NCI-H748 (cell line): ENCODE measurements around the gene RTRAF.

Experiments
- DNase-seq: peaks from one replicate; lab custom pipeline; 2025; ENCODE audit not compliant: unreplicated experiment; lab: John Stamatoyannopoulos, UW

RTRAF gene

GRCh38 chr14:51993285-51993920 is 4.1 kb downstream of the RTRAF start:
- no peak for DNase-seq

DNA sequence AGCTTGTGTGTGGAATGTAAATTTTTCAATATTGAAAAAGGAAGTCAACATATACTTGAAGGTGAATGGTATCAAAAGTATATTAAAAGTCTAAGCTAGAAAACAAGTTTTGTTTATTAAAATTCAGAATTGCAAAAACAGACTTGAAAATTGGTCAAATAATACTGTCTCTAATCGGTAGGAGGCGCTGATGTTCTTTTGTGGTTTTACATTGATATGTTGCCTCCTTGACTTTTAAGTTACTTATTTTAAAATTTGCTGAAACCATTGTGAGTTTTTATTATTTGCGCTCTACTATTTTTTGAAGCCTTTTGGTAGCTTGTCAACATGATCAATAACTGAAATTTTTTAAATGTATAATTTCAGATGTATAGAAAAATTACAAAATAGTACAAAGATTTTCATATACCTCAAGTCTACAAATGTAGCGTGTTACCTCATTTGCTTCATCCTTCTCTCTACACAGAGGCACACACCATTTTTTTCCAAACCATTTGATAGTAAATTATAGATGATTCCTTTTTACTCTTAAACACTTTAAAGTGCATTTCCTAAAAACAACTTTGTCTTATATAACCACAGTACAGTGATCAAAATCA is 6.9 kb downstream of the RTRAF start:
- DNase-seq = peak; percentile 17

DNA sequence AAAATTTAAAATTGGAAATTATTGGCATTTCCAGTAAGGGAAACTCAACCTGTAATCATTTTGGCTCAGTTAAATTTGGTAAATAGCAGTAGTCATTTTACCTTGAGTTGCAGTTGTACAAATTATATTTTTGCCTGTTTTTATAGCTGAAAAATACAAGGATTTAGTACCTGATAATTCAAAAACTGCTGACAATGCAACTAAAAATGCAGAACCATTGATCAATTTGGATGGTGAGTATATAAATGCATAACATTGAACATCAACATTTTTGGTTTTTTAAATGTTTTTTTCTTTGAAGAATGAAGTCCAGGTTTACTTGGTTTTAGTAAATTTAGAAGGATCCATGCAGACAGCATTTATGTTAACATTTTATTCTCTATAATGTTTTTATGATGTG is 9.0 kb downstream of the RTRAF start:
- no peak for DNase-seq

DNA sequence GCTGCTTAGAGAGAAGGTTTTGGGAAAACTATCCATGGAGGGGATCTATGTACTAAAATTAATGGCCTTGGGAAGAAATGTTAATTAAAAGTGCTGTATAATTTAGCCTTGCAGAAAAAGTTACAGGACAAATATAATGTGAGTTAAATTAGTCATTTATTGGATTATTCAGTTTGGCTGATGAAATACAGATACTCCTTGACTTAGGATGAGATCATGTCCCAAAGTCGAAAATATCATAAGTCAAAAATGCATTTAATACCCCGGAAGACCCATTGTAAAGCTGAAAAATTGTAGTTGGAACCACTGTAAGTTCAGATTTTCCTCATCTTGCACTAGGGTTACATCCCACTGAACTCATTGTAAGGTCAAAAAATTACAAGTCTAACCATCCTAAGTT is 9.7 kb downstream of the RTRAF start:
- no peak for DNase-seq

- no peak for DNase-seq
Measured at GRCh38 chr14:52000019-52000582, 10.8 kb downstream of the RTRAF start.

- DNase-seq = no peak
Measured at GRCh38 chr14:52000696-52001095, 11.3 kb downstream of the RTRAF start.

GRCh38 chr14:52002542-52002941 is 13.2 kb downstream of the RTRAF start:
- no peak for DNase-seq

DNA sequence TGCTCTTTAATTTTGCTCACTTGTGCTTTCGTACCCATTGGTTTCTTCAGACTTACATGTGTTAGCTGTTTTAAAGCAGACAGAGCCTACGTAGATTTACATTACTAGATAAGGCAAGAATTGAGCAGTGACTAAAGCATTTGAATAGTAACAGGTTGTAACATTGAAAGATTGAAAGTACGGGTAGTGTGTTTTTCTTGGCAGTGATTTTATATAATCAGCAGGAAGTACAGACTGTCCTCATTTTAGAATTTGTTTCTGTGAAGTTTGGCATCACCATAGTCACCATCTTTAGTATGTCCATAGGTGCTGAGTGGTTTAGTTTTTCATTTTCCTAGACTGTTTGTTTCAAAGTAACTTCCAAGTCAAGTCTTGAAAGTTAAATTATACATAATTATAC is 14.0 kb downstream of the RTRAF start:
- DNase-seq = no peak

DNA sequence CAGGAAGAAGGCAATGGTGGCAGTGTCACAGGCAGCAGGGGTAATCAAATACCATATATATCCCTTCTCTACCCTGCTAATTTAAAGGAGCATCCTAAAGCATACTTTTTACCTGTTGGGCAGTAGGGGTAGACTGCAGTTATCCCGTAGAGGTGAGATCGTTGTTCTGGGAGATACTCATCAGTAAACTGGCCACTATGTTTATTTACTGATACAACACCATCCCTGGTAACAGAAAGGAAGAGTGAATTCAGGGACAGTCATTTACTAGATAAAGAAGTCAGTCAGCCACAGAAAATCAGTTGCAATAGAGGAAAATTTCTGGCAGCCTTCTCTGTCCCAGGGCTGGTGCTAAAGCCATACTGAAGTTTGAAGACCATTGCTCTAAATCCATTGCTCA is 16.3 kb downstream of the RTRAF start:
- no peak for DNase-seq

- no peak for DNase-seq
Measured at GRCh38 chr14:52006361-52006760, 17.0 kb downstream of the RTRAF start.

- DNase-seq = no peak
Measured at GRCh38 chr14:52007211-52007610, 17.9 kb downstream of the RTRAF start.

DNA sequence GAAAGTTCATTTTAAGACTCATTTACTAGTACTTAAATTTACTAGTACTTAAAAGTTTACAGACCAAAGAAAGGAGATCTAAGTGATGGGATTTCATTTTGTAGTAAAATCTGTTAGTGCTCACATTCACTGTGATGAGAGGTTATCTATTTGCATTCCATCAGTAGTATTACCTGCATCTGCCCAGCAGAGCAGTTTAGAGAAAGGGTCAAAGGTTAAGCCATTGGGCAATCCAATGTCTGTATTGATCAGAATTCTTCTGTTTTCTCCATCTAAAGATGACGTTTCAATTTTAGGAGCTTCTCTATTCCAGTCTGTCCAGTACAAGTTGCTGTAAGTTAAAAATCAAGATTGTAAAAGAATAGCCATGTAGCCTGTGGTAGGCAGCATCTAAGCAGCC is 18.3 kb downstream of the RTRAF start:
- no peak for DNase-seq

- DNase-seq = no peak
Measured at GRCh38 chr14:52008136-52008535, 18.8 kb downstream of the RTRAF start.

- DNase-seq = no peak
Measured at GRCh38 chr14:52010173-52010693, 20.9 kb downstream of the RTRAF start.

DNA sequence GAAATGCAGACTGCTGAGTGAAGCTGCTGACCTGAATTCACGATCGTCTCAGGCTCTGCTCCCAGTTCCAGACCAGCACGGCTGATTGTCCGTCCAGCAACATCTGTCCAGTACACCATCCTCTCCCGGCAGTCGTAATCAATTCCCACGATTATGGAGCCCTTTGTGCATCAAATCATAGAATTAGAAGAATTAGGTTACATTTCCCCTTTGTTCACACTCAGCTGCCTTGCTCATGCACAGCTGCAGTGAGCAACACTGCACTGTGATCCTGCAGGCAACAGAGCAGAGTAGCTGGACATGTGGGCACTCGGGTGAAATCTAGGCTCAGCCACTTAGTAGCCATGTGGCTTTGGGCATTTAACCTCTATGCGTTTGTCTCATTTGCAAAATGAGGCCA is 22.2 kb downstream of the RTRAF start:
- no peak for DNase-seq

- no peak for DNase-seq
Measured at GRCh38 chr14:52012635-52013034, 23.3 kb downstream of the RTRAF start.

GRCh38 chr14:52013984-52014600 is 24.7 kb downstream of the RTRAF start:
- DNase-seq = peak; percentile 52

DNA sequence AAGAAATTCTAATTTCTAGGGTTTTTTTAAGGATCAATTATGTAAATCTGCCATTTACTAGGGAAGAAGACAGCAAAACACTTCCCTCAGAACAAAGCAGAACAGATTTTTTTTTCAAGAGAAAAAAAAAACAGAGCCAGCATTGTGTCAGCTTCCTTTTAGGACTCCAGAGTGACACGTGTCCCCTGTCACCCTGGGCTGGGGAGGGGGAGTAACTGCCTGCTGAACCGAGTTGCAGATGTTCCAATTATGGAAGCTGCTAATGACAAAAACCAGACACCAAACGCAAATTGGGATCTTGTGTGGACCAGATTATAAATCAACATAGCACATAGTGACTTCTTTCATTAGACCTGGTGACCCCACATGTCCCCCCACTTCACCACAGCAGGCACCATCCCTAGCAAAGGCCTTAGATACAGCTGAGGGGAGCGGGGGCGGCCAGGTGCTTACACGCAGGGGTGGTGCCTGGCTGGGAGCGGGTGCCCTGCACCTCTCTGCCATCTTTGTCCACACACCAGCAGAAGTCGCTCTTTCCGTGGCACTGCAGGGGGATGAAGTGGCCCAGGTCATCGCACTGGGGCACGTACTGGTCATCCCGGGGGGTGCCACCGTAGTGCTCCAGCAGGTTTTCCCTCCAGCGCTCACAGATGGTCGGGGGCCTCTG is 25.4 kb downstream of the RTRAF start:
- DNase-seq = no peak

DNA sequence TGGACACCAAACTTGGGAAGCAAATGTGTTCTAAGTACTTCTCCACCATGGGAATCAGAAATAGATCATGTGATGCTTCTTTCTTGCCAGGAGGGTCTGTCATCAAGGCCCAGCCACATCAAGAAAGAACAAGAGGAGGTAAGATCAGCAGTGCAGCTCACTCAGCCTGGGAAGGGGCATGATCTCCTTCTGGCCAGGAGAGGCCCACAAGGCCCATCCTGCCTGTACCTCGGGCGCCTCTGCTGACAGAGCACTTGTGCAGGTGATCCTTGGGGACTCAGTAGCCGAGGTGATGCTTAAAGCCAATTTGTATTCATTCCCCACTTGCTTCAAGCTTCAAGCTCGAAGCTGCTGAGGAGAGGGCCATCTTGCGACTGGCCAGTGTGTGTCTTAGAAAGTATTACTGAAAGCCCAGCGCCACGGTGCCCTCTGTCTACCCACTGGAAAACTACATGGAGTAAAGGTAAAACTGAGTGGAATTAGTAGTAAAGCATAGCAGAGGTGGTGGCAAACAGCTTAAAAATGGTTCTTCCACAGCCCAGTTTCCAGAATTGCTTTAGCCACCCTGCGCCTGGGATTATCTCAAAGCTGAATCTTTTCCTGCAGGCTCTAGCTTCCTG is 26.2 kb downstream of the RTRAF start:
- peak; percentile 37 for DNase-seq

GRCh38 chr14:52018252-52018651 is 28.9 kb downstream of the RTRAF start:
- DNase-seq = no peak

DNA sequence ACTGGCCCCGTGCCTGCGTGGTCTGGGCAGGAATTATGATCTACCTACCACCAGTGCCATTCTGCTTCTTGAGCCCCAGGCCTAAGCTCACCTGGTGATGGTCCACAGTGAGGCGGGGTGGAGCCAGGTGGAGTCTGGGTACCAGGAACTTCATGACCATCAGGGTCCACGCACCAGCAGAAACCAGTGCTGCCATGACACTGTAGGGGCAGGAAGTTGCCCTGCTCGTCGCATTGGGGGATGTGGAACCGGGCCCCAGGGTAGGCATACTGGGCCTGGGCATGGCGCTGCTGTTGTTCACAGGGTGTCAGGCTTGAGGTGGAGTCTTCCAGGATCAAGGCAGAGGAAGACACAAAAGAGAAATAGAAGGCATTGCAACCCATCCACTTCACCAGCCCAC is 29.6 kb downstream of the RTRAF start:
- DNase-seq = no peak
